HG02642 (cell line): Measurements from ENCODE around the gene IKZF3.
"Not testable (repeated sequence)": the region's sequence is repeated elsewhere in the genome, so short reads cannot be mapped to it uniquely, and the experiment has no call there.

Experiments
- ATAC-seq: cut with Tn5 transposase; IDR thresholded peaks from one replicate; pipeline ENCODE4 v1.9.1; 2021; ENCODE audit warnings: mild to moderate bottlenecking; ENCODE audit not compliant: unreplicated experiment, poor library complexity

IKZF3 gene

GRCh38 chr17:39863918-39864746, at the start of gene IKZF3:
Gene IKZF3 (minus strand): TSS chr17:39864312. CDS start chr17:39864126, 186 bp downstream.
- peak; percentile 55 for ATAC-seq

GRCh38 chr17:39908789-39909352, 44.8 kb upstream of the IKZF3 start:
- ATAC-seq, result no peak

GRCh38 chr17:39904990-39905288, 40.8 kb upstream of the IKZF3 start:
- ATAC-seq, result no peak

GRCh38 chr17:39903158-39903884, 39.2 kb upstream of the IKZF3 start:
- no peak for ATAC-seq

- ATAC-seq, result not testable (repeated sequence)
Measured at GRCh38 chr17:39902027-39902426, 37.9 kb upstream of the IKZF3 start.

GRCh38 chr17:39899215-39899614, 35.1 kb upstream of the IKZF3 start:
- ATAC-seq, result no peak

GRCh38 chr17:39898088-39898487, 34.0 kb upstream of the IKZF3 start:
- ATAC-seq, result no peak

- ATAC-seq, result no peak
Measured at GRCh38 chr17:39894681-39895376, 30.7 kb upstream of the IKZF3 start.

GRCh38 chr17:39889200-39889599, 25.1 kb upstream of the IKZF3 start:
- ATAC-seq, result no peak

GRCh38 chr17:39887078-39887477, 23.0 kb upstream of the IKZF3 start:
- no peak for ATAC-seq

GRCh38 chr17:39886102-39886501, 22.0 kb upstream of the IKZF3 start:
- not testable (repeated sequence) for ATAC-seq

GRCh38 chr17:39872751-39873150, 8.6 kb upstream of the IKZF3 start:
- ATAC-seq, result no peak

GRCh38 chr17:39871801-39872200, 7.7 kb upstream of the IKZF3 start:
- no peak for ATAC-seq

GRCh38 chr17:39870776-39871175, 6.7 kb upstream of the IKZF3 start:
- ATAC-seq, result no peak

- ATAC-seq, result no peak
Measured at GRCh38 chr17:39868554-39868942, 4.4 kb upstream of the IKZF3 start.

GRCh38 chr17:39867880-39868553, 3.9 kb upstream of the IKZF3 start, which contains the start of gene ZPBP2:
Gene ZPBP2 (plus strand): TSS chr17:39868202. CDS start chr17:39868355, 153 bp downstream.
- ATAC-seq, result peak; percentile 0

GRCh38 chr17:39867084-39867879, 3.2 kb upstream of the IKZF3 start:
- ATAC-seq, result peak; percentile 54

GRCh38 chr17:39866013-39866730, 2.1 kb upstream of the IKZF3 start:
- ATAC-seq, result no peak
